Hepatic stellate cell (primary cell): Measurements from ENCODE around the gene NLRC5.
"Not testable (repeated sequence)": the region's sequence is repeated elsewhere in the genome, so short reads cannot be mapped to it uniquely, and the experiment has no call there.

ENCODE experiments used
- DNase-seq: peaks from one replicate; pipeline ENCODE4 v3.0.0; 2011; ENCODE audit warnings: low spot score

NLRC5 gene

DNA sequence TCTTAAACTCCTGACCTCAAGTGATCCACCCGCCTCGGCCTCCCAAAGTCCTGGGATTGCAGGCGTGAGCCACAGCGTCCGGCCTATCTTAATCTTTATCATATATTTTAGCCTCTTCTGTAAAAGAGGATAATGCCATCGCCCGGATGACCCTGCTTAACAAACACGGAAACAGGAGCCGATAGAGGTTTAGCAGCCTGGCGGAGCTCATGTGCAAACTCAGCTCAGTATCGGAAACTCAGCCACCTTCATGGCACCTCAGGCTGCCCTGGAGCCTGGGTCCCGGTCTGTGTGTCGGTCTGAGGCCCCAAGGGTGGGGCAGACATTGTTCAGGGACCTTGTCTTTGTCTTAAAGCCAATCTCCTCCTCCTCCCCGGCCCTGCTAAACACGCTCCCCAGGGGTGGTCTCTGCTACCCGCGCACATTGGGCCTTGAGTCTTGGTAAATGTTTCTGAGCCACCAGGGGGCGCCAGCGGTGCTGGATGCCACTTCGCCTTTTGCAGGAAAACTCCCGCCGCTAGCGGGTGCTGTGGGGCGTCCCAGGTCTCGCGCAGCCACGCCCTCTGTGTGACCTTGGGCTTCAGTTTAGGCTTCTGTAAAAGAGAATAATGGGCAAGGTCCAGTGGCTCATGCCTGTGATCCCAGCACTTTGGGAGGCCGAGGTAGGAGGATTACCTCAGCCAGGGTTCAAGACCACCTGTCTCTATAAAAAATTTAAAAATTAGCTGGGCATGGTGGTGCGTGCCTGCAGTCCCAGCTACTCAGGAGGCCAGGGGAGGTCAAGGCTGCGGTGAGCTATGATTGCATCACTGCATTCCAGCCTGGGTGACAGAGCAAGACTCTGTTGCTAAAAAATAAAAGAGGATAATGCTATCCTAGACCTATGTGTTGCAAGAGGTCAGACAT is 24.9 kb upstream of the NLRC5 start:
- peak; percentile 76 for DNase-seq

DNA sequence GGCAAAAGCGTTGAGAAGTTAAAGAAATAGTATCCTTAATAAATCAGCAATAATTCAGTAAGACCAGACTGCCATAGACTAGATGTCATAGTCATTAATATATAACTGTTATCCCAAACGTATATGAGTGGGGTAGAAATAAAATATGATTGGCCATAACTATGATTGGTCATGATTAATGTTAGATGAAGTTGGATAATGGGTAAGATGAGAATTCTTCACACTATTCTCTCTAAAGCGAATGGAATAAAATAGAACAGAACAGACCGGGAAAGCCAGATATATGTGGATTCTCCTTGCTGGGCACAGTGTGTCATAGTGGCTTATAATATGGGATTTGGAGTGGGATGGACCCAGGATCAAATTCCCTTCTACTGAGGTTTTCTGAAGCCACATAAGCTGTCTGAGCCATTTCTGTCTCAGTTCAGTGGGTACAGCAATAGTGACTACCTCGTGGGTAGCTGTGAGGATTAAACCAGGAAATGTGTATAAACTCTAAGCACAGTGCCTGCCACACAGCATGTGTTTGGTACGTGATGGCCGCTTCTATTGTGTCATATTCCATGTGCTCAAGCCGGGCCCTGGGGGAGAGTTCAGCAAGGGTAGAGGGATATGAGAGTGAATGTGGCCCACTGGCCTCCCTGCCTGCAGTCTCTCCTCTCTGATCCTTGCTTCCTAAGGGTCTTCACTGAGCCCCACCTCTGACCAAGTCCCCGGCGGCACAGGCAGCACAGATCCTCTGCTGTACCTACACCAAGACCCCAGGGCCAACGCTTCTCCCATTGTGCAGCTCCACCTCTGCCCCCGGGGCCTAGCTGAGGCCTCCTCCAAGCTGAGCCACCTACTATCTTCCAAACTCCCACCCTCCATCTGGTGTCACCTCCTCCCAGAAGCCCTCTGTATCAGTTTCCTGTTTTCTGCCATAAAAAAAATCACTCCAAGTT is 23.9 kb upstream of the NLRC5 start:
- DNase-seq: no peak

DNA sequence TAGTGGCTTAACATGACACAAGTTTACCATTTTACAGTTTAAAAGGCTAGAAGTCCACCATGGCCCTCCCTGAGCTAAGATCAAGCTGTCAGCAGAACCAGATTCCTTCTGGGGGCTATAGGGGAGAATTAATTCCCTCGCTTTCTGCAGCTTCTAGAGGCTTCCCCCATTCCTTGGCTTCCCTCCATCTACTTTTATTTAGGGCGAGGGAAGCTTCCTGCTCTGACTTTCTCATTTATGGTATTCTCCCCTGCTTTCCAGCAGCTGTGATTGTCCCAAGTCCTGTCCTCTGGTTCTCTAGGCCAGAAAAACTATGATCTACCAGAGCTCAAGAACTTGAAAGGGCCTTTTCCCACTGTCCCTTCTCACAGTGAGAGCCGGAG is 23.3 kb upstream of the NLRC5 start:
- no peak for DNase-seq

DNA sequence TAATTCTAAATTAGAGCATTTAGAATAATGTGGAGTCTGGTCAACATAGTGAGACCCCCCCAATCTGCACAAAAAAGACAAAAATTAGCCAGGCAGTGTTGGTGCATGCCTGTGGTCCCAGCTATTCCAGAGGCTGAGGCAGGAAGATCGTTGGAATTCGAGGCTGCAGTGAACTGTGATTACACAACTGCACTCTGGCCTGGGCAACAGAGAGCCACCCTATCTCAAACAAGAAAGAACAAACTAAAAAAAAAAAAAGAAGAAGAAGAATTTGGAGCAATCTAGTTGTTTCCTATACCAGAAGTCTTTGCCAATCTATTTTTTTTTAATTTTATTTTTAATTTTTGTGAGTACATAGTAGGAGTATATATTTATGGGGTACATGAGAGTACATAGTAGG is 21.6 kb upstream of the NLRC5 start:
- no peak for DNase-seq

DNA sequence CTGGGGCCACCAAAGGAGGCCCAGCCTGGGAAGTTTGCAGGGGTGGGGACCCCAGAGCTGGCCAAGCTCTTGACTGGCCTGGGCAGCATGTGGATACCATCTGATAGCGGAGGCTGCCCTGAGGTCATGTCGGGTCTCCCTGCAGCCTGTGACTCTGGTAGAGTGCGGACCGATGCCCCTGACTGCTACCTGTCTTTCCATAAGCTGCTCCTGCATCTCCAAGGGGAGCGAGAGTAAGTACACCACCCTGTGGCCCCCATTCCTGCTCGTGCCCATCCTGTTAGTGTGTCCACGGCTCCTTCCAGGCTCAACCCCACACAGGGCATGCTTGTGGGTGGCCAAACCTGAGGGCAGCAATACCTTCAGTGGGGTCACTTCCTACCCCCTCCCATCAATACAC is 19.6 kb upstream of the NLRC5 start:
- no peak for DNase-seq

DNA sequence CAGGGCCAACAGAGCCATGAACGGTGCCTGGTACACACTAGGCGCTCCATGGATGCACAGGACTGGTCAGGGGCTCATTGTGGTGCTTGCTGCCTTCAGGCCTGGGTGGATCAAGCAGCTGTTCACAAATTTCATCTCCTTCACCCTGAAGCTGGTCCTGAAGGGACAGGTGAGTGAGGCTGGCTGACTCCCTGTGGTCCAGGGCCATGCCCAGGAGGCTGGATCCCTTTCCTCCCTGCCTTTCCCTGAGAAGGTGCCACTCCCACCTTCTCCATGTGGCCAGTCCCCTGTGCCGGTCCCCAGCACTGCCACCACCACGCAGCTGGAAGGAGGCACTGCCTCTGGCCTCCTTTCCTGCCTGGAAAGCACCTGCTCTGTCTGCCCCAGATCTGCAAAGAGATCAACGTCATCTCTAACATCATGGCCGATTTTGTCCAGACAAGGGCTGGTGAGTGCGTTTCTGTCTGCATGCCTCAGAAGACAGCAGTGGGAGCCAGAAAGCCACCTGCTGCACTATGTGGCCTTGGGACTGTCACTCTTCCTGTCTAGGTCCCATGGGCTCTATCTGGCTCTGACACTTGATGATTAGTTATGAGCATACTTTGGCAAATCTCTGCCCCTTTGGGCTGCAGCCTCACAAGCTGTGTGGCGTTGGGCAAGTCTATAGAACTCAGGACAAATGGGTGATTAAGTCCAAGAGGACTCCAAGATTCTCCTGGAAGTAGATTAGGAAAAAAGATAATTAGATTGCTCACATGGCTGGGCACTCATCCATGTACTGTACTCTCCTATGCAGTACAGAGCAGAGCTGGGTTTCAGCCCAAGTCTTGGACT is 18.2 kb upstream of the NLRC5 start:
- DNase-seq: no peak

DNA sequence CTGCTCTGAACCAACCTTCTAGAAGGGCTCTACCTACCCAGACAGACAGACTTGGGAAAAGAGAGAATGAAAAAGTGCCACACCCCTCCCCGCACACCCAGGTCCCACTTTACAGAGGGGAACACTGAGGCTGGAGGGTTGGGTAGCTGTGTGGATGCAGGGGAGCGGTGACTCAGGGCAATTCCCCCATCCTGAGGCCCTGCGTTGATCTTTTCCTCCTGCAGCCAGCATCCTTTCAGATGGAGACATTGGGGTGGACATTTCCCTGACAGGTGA is 17.7 kb upstream of the NLRC5 start:
- no peak for DNase-seq

DNA sequence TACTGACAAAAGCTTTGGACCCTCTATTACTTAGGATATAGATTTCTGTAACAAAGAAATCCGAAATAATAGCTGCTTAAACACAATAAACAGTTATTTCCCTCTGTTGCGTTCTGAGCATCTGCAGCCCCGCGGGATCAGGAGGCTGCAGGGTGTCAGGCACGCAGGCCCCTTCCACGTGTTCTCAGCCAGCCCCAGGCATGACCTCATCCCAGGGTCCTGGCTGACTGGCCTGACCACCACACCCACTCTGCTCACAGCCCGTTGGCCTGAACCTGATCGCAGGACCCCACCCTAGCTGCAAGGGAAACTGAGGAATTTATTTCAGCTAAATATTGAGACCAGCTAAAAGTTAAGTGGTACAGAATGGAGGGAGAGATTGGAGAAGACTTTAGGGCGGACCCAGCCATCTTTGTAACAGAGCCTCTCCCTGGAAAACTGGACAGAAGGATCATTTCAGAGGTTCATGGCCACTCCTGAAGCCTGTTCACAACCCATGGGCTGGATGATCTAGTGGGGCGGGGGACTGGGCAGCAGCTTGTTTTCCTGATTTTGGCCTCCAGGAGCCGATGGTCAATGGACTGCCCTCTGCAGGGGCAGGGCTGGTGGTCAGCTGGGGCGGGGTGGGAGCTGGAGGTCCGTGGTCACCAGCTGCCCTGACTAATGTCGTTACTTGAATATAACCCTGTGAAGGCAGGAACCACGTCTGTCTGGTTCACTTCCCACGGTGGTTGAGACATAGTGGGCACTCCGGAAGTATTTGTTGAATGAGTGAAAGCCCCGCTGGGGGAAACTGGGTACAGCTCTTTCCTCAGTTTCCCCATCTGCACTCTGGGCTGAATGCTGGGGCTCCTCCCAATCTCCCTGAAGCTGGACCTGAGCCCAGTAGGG is 16.7 kb upstream of the NLRC5 start:
- DNase-seq: no peak

DNA sequence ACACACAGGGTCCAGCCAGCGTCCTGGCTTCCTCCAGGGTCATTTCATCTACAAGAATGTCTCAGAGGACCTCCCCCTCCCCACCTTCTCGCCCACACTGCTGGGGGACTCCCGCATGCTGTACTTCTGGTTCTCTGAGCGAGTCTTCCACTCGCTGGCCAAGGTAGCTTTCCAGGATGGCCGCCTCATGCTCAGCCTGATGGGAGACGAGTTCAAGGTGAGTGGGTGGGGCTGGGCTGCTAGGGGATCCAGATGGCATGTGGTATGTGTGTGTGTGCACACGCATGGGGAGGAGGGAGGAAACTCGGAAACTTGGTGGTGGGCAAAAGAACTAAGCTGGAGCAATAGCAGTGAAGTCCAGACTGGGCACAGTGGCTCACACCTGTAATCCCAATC is 16.1 kb upstream of the NLRC5 start:
- DNase-seq: no peak

DNA sequence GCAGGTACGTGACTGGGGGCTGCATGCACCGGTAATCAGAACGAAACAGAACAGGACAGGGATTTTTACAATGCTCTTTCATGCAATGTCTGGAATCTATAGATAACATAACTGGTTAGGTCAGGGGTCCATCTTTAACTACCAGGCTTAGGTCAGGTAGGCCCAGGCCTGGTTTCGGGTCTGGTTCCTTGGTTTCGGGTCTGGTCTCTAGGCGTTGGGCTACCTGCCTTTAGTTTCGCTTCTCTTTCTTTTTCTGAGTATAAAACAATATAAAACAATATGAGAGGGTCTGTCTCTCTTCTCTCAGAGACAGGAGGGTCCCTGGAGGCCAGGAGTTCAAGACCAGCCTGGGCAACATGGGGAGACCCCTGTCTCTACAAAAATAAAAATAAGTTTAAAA is 15.5 kb upstream of the NLRC5 start:
- DNase-seq: not testable (repeated sequence)

DNA sequence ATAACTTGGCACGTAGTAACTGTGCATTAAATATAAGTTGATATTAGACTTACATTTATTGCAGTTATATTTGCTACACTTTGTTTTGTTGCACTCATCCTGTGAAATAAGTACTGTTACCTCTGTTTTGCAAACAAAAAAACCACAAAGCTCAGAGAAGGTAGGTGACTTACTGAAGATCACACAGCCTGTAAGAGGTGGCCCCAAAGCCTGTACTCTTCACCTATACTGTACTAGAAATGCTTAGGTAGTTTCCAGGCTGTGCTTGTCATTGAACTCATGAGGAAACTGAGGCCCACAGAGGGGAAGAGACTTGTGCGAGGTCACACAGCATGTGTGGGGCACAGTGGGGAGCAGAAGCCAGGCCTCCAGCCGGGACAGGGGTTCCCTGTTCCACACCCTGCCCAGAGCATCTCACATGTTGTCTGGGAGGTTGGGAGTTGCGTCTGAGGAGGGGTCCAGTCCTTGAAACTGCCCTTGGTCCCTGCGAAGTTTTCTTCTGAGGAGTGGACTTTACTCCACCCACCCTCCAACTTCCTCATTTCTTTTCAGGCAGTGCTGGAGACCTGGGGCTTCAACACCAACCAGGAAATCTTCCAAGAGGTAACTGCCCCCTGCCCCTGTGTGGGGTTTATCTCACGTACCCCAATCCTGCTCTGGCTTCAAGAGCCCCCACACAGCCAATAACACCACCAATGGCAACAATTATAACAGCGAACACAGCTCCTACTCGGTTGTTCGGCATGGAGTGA is 14.6 kb upstream of the NLRC5 start:
- DNase-seq: no peak

DNA sequence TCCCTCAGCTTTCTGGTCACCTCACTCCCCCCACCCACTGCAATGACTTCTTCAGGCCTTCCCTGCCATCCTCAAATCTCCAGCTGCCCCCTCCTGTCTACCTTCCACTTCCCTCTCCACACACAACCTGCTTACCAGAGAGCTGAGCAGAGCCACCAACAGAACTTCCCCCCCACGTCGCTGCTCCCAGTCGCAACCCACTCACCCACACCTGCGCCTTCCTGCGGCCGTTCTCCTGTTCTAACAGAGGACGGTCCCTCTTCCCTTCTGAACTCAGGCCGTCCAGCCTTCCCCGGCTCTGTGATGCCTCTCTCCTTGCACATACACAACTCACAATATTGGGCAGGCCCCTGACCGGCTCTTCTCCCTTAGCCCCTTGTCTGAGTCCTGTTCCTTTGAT is 13.6 kb upstream of the NLRC5 start:
- DNase-seq: no peak

DNA sequence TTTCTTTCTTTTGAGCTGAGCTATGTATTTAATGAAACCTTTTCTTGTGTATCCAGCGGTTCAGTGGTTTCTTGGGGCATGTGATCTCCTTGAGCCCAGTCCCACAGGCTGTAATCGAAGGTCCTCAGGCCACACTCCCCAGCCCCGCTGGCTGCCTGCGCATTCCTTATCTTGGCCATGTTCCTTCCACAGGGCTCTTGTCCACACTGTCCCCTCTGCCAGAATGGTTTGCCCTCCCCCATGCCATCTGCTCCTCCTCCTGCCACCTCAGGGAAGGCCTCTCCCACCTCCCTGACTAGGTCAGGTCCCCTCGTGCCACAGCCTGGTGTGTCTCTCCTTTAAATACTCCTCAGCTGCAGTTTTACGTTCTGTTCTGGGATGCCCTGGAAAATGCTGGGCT is 12.1 kb upstream of the NLRC5 start:
- DNase-seq: no peak

DNA sequence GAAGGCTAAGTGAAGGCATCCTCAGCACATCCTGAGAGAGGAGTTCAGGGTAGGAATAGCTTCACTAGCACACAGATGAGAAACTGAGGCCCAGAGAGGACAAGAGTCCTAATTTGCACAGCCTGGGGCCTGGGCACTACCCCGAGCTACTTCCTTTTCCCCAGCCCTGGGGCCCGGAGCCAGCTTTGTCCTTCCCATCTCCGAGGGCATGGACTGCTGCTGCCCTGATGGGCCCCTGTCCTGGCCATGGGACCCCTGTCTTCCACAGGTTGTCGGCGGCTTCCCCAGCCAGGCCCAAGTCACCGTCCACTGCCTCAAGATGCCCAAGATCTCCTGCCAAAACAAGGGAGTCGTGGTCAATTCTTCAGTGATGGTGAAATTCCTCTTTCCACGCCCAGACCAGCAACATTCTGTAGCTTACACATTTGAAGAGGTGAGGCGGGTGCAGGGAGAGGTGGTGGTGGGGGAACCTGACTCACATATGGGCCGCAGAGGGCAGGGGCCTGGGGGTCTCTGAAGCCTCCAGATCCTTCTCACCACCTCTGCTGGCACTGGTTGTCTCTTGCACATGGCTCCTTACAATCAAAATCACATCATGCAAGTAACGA is 11.4 kb upstream of the NLRC5 start:
- no peak for DNase-seq

DNA sequence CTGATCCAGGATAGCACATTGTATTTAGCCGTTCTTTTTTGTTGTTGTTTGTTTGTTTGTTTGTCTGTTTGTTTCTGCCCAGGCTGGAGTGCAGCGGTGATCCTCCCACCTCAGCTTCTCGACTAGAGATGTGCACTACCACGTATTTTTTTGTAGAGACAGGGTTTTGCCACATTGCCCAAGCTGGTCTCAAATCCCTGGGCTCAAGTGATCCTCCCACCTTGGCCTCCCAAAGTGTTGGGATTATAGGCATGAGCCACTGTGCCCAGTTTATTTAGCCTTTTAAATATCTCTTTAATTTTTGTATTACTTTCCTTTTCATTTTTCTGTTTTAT is 9.2 kb upstream of the NLRC5 start:
- no peak for DNase-seq

DNA sequence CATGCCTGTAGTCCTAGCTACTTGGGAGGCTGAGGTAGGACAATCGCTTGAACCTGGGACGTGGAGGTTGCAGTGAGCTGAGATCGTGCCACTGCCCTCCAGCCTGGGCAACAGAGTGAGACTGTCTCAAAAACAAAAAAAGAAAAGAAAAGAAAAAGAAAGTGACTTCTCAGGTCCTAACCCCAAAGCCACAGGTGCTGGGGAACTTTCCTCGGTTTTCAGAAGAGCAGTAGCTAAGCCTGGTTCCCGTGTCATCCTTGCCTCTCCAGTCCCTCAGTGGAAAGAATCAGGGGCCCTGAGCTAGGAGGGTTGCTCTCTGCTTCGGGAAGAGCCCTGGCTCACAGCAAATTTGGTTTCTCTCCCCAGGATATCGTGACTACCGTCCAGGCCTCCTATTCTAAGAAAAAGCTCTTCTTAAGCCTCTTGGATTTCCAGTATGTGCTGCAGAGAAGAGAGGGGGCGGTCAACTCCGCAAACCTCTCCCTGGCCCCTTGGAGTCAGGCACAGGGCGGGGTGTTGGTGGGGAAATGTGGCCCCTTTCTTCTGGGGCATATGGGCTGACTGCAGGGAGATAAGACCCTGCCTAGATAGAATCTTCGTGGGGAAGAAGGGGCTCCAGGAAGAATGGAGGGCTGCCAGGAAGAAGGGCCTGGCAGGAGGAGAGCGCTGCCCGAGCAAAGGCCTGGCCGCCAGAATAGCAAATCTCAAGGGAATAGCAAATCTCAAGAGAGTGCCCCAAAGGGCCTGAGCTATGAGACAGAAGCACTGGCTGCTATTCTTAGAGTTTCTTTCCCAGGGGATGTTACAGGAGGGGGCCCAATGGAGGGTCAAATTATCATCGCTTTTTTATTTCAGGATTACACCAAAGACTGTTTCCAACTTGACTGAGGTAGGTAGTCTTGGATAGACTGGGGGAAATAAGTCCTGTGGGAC is 8.3 kb upstream of the NLRC5 start:
- no peak for DNase-seq

DNA sequence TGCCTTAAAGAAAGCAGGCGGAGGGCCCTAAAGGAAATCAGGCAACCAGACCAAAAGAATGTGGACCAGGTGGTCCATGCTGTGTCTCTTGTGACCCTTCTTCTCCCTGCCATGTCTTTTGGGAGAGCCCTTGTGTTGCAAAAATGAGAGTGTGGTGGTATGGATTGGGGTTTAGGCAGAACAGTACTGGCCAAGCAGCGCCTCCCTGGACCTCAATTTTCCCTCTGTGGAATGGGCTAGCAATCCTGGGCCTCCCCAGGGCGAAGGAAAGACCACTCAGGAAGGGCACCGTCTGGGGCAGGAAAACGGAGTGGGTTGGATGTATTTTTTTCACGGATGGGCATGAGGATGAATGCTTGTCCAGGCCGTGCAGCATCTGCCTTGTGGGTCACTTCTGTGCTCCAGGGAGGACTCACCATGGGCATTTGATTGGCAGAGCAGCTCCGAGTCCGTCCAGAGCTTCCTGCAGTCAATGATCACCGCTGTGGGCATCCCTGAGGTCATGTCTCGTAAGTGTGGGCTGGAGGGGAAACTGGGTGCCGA is 7.6 kb upstream of the NLRC5 start:
- no peak for DNase-seq

DNA sequence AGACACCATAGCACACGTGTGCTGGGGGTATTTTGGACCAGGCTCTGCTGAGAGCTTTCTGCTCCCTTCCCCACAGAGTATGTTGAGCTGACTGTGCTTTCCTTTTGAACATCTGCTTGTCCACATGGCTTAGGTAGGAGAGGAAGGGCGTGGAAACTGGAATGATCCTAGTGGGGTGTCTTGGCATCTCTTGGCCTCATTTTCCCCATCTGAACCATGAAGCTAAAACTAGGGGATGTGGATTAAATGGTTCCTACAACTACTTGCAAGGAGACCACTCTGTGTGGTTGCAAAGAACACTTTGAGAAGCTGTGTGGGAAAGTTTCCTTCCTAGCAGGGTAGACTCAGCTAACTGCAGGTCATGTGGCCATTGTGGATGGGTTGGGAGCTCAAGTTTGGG is 6.7 kb upstream of the NLRC5 start:
- no peak for DNase-seq

DNA sequence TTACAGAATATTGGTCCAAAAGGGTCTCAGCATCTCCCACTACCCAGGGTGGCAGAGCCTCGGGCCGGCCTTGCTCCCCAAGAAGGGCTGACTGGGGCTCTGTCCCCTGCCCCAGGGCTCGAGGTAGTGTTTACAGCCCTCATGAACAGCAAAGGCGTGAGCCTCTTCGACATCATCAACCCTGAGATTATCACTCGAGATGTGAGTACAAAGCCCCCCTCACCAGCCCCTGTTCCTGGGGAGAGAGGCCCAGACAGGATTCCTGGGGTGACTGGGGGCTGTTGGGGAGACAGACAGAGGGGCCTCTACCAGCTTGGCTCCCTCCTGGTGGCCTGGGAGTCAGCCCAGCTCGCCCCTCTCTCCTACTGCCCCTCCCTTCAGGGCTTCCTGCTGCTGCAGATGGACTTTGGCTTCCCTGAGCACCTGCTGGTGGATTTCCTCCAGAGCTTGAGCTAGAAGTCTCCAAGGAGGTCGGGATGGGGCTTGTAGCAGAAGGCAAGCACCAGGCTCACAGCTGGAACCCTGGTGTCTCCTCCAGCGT is 6.1 kb upstream of the NLRC5 start:
- DNase-seq: no peak
